HG02840 (cell line): ENCODE results near the gene SH3TC1.

Experiments used
- ATAC-seq: cut with Tn5 transposase; IDR thresholded peaks from one replicate; pipeline ENCODE4 v1.9.1; 2021; ENCODE audit warnings: mild to moderate bottlenecking, moderate library complexity, moderate number of reproducible peaks; ENCODE audit not compliant: unreplicated experiment, low FRiP score

SH3TC1 gene

GRCh38 chr4:8179771-8180170, 19.3 kb upstream of the SH3TC1 start:
- ATAC-seq, result no peak

- ATAC-seq, result no peak
Measured at GRCh38 chr4:8180310-8181093, 18.6 kb upstream of the SH3TC1 start.

- no peak for ATAC-seq
Measured at GRCh38 chr4:8181119-8181518, 18.0 kb upstream of the SH3TC1 start.

DNA sequence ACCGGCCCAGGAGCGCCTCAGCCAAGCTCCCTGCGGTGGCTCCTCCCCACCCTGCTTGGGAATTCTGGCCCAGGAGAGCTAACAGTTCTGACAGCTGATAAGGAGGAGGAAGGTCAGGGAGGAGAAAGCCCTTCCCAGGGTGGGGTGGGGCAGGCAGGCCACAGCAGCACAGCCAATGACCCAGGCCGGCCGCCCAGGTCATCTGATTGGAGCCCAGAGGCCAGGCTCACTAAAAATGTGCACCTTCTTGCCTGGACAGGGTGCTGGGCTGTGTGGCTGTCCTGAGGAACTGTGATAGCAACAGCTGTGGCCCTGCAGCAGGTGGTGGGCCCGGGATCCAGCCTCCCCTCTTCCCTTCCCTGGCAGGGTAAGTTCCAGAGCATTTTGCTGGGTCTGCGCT, 17.2 kb upstream of the SH3TC1 start:
- ATAC-seq, result no peak

DNA sequence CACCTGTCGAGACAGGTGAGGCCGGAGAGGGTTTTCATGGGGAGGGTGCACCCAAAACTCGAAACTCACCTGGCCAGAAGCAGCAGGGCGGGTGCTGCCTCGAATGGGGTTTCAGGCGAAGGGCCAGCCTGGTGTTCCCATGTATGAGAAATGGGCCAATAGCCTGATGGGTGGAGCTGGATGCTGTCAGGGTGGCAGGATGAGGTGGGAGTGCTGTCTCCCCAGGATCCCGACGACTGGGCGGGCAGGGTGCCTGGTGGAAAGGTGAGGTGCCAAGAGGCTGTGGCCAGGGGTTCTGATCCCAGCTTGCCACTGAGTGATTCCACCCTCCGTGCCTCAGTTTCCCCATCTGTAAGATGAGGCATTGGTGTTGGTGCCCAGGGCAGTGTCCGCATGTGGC, 16.8 kb upstream of the SH3TC1 start:
- ATAC-seq, result no peak

- no peak for ATAC-seq
Measured at GRCh38 chr4:8182858-8183725, 16.0 kb upstream of the SH3TC1 start.

GRCh38 chr4:8184061-8184460, 15.0 kb upstream of the SH3TC1 start:
- no peak for ATAC-seq

GRCh38 chr4:8185295-8185694, 13.8 kb upstream of the SH3TC1 start:
- no peak for ATAC-seq

- no peak for ATAC-seq
Measured at GRCh38 chr4:8185930-8186329, 13.2 kb upstream of the SH3TC1 start.

DNA sequence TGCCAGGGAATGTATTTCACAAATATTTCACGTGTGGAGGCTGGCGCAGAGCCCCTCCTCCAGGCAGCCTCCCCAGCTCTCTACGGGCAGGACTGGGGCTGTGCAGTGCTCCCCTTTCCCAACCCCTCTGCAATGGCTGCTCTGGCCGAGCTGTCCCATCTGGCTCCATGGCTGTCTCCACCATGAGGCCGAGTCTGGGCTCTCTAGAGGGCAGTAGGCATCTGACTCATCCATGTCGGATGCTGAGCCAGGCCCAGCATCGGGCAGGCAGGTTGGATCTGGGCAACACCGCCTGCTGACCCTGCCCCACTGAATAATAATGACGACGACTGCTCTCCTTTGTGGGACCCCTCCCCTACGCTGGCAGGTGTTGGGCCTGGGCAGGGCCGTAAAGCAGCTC, 11.0 kb upstream of the SH3TC1 start:
- no peak for ATAC-seq

DNA sequence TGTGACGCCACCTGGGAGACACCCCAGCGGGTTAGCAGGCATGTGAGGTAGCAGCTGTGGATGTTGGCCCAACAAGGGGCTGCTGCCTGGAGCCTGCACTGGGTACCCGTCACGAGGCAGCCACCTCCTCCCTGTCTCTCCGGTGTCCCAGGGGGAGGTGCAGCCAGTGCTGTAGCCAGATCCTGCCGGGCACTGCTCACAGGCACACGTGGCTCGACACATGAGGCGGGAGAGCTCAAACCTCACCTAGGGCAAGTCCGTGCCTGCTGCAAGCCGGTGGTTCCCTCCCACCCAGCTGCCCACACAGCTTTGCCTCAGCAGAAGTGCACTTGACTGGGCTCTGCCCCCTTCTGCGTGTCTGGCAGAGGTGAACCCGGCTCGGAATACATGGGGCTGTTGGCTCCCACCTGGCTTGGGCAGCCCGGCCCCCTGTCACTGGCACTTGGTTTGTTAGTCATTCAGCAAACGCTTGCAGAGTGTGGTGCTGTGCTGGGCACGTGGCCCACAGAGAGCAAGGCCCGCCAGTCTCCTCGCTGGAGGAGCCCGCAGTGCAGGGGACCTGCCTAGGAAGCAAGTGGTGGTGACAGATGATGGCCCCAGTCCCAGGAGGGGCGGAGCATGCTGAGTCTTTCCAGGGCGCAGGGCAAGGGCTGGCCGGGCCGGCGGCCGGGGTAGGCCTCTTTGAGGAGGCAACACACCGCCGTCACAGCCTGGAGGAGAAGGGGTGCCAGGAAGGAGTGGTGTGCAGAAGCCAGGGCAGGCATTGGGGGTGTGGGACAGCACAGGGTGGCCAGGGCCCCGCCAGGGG, 10.1 kb upstream of the SH3TC1 start:
- ATAC-seq, result no peak

- no peak for ATAC-seq
Measured at GRCh38 chr4:8189551-8190466, 9.3 kb upstream of the SH3TC1 start.

- ATAC-seq, result no peak
Measured at GRCh38 chr4:8191136-8191747, 7.8 kb upstream of the SH3TC1 start.

- peak; percentile 65 for ATAC-seq
Measured at GRCh38 chr4:8192748-8193738, 6.0 kb upstream of the SH3TC1 start.

GRCh38 chr4:8194306-8195242, 4.5 kb upstream of the SH3TC1 start:
- no peak for ATAC-seq

- no peak for ATAC-seq
Measured at GRCh38 chr4:8195431-8195830, 3.7 kb upstream of the SH3TC1 start.

DNA sequence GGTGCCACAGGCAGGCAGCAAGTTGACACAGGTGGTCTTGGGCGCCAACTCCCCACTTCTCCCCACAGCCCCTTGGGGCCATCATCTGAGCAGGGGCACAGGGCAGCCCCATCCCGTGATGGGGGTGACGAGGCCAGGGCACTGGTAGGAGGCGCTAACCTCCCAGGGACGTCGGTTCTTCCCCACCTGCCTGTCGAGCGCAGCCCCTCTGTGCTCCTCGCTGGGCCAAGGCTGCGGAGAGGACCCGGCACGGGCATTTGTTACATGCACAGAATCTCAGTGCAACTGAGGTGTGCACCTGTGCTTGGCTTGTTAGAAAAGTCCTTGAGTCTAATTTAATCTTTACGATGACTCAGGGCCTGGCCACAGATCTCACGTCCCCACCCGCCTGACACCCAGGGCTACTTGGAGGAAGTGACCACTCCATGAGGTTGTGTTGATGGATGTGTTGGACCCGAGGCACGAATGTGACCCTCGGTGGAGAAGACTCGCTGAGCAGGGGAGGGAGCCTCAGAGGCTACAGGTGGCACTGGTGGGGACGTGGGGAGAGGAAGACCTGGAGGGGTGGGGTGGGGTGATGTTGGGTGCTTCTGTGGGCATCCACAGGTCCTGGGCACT, 3.1 kb upstream of the SH3TC1 start:
- no peak for ATAC-seq
